COLO668 (cell line): ENCODE data around the gene USO1.
A peak's percentile ranks its signal among the peaks of the same experiment; 100 is the strongest.
"Not testable (repeated sequence)": the region's sequence is repeated elsewhere in the genome, so short reads cannot be mapped to it uniquely, and the experiment has no call there.

ENCODE experiments used
- DNase-seq: peaks from one replicate; lab custom pipeline; 2025; ENCODE audit not compliant: unreplicated experiment; lab: John Stamatoyannopoulos, UW

Gene USO1

GRCh38 chr4:75724066-75724866 lies at the start of gene USO1:
USO1 (plus strand) TSS chr4:75724577; CDS start chr4:75724820, 243 bp downstream.
- DNase-seq = peak; percentile 98

GRCh38 chr4:75675004-75675531 lies 49.3 kb upstream of the USO1 start:
- DNase-seq = no peak

GRCh38 chr4:75678473-75678872 lies 45.9 kb upstream of the USO1 start:
- no peak for DNase-seq

- DNase-seq = no peak
Observed at GRCh38 chr4:75678965-75679364, 45.4 kb upstream of the USO1 start.

GRCh38 chr4:75679876-75680575 lies 44.4 kb upstream of the USO1 start:
- no peak for DNase-seq

GRCh38 chr4:75683482-75684155 lies 40.8 kb upstream of the USO1 start:
- DNase-seq = no peak

GRCh38 chr4:75685546-75686189 lies 38.7 kb upstream of the USO1 start:
- DNase-seq = no peak

- DNase-seq = no peak
Observed at GRCh38 chr4:75686346-75686745, 38.0 kb upstream of the USO1 start.

GRCh38 chr4:75687125-75687524 lies 37.3 kb upstream of the USO1 start:
- not testable (repeated sequence) for DNase-seq

- not testable (repeated sequence) for DNase-seq
Observed at GRCh38 chr4:75692066-75692465, 32.3 kb upstream of the USO1 start.

GRCh38 chr4:75696071-75696470 lies 28.3 kb upstream of the USO1 start:
- peak; percentile 6 for DNase-seq

GRCh38 chr4:75696581-75696980 lies 27.8 kb upstream of the USO1 start:
- DNase-seq = no peak

GRCh38 chr4:75698162-75698962 lies 26.0 kb upstream of the USO1 start:
- no peak for DNase-seq

GRCh38 chr4:75698963-75699228 lies 25.5 kb upstream of the USO1 start:
- DNase-seq = no peak

- no peak for DNase-seq
Observed at GRCh38 chr4:75699299-75699698, 25.1 kb upstream of the USO1 start.

- no peak for DNase-seq
Observed at GRCh38 chr4:75702919-75703411, 21.4 kb upstream of the USO1 start.

- DNase-seq = no peak
Observed at GRCh38 chr4:75705198-75705977, 19.0 kb upstream of the USO1 start.

- DNase-seq = no peak
Observed at GRCh38 chr4:75708218-75708691, 16.1 kb upstream of the USO1 start.

GRCh38 chr4:75710246-75710645 lies 14.1 kb upstream of the USO1 start:
- no peak for DNase-seq
